Endothelial cell of hepatic sinusoid (primary cell): ENCODE results near the gene KCNB1.

Experiments
- in situ Hi-C: cut with HindIII; loops from 2 replicates; pipeline ENCODE4 v1.10.0; 2017; ENCODE audit warnings: low sequenced_read_pairs

The KCNB1 gene

GRCh38 chr20:49482621-49483017 is at the start of gene KCNB1:
TSS of gene KCNB1 (minus strand) at chr20:49482668. CDS start at chr20:49482480, 188 bp downstream.
- in situ Hi-C loops: no loop called here

GRCh38 chr20:49529470-49529869 is 47.0 kb upstream of the KCNB1 start:
- in situ Hi-C loops: loop anchor here (5.0 kb wide), 2 partner anchors 62 to 107 kb away; no protein-coding TSS in a partner anchor

GRCh38 chr20:49526568-49526967 is 44.1 kb upstream of the KCNB1 start:
- in situ Hi-C loops: loop anchor here (5.0 kb wide), 2 partner anchors 59 to 104 kb away; no protein-coding TSS in a partner anchor

DNA sequence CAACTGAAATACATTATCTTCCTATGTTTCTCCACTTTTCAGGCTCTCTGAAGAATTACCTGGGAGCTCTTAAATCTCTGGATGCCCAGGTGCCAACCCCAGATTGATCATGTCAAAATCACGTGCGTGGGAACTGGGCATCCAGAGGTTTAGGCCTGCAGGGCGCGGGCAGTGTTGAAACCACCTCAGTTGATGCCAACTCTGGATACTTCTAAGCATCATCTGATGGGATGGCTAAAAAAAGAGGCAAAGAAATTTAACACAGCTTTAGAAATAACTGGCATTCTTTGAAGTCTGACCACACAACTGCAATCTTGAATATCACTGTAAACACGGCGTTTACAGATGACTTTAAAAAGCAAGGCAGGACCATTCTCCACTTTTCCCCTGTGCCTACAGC is 43.6 kb upstream of the KCNB1 start:
- in situ Hi-C loops: loop anchor here (5.0 kb wide), 2 partner anchors 59 to 104 kb away; no protein-coding TSS in a partner anchor

- in situ Hi-C loops: no loop called here
Observed at GRCh38 chr20:49523767-49524360, 41.4 kb upstream of the KCNB1 start.

- in situ Hi-C loops: no loop called here
Observed at GRCh38 chr20:49521356-49521755, 38.9 kb upstream of the KCNB1 start.

DNA sequence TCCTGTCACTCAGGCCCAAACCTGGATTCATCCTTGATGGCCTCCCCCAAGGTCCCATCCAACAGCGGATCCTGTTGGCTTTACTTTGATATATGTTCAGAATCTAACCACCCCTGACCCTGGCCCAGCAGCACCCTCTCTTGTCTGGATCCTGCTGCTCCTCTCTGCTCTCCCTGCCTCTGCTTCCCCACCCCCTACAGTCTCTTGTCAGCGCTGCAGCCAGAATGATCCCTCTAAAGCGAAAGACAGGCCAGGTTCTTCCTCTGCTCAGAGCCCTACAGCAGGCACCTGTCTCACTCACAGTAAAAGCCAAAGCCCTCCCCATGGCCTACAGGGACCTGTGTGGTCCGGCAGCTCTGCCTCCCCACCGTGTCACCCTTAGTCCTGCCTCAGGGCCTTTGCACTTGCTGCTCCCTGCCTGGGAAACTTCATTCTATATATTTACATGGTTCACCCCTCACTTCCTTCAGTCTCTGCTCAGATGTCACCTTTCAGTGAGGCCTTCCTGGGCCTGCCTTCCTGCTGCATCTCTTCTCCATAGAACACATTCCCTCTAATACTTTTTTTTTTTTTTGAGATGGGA is 37.4 kb upstream of the KCNB1 start:
- in situ Hi-C loops: no loop called here

GRCh38 chr20:49519212-49519712 is 36.8 kb upstream of the KCNB1 start:
- in situ Hi-C loops: no loop called here

- in situ Hi-C loops: no loop called here
Observed at GRCh38 chr20:49518576-49518975, 36.1 kb upstream of the KCNB1 start.

DNA sequence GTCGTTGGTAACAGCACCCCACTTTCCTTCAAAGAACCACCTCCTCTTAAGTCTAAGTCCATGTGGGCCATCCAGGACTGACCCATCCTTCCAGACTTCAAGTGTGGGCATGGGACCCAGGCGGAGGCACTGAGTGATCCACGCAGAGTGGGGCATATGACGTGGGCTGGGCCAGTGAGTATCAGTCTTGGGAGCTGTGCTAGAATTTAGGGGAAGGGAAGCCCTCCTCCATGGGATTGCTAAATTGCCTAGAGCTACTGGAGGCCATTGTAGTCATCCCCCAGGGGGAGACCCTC is 35.3 kb upstream of the KCNB1 start:
- in situ Hi-C loops: no loop called here

GRCh38 chr20:49516916-49517804 is 34.7 kb upstream of the KCNB1 start:
- in situ Hi-C loops: no loop called here

DNA sequence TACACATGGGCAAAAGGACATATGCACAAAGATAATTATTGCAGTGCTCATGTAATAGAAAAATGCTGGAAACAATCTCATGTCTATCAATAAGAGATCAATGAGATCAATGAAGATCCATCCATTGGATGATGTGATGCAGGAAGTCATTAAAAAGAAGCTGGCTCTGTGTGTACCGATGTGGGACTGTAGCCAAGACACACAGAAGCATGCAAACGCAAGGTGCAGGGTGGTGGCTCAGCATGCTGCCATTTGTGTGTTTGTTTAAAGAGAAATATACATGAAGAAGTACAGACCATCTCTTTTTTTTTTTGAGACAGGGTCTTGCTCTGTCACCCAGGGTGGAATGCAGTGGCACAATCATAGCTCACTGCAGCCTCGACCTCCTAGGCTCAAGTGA is 33.1 kb upstream of the KCNB1 start:
- in situ Hi-C loops: no loop called here

DNA sequence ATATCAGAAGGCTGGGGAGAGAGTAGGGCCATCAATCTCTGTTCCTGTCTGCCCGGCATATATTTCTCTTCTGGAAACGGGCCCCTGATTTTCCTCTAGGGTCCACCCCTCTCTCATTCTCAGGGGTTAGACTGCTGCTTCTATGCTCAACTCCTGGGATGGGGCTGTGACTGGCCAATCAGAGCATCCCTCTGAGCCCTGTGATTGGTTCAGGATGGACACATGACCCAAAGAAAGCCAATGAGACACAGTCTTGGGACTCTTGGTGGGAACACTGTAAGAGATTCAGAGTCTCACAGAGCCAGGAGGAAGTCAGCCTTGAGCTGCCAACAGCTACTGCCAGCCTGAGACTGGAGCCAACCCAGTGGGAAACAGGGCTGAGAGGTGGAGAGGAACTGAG is 31.0 kb upstream of the KCNB1 start:
- in situ Hi-C loops: no loop called here

- in situ Hi-C loops: no loop called here
Observed at GRCh38 chr20:49513009-49513408, 30.5 kb upstream of the KCNB1 start.

GRCh38 chr20:49511788-49512525 is 29.5 kb upstream of the KCNB1 start:
- in situ Hi-C loops: no loop called here

DNA sequence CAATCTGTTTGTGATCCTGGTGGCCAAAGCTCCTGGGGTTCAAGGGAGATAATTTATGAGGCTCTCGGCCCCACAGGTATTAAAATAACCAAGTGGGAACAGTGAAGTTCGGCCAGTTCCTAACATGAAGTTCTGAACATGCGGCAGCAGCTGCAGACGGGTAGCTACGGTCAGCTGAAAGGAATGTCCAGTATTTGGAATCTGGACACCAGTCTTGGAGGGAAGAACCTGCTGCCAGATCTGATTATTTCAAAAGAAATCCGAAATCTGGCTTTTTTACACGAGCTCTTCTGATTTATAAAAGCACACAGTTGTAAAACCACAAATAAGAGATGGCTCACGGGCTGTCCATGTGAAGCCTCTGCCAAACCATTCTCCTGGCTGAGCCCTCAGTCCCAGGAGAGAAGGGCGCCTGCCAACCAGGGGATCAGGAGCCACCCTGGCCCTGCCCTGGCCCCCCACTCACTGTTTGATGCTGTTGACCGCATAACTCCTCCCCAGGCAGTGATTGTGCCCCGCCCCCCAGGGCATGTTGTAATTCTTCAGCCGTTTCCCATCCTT is 28.2 kb upstream of the KCNB1 start:
- in situ Hi-C loops: no loop called here

- in situ Hi-C loops: no loop called here
Observed at GRCh38 chr20:49508435-49509199, 26.1 kb upstream of the KCNB1 start.

- in situ Hi-C loops: no loop called here
Observed at GRCh38 chr20:49507741-49508434, 25.4 kb upstream of the KCNB1 start.

GRCh38 chr20:49505518-49505917 is 23.1 kb upstream of the KCNB1 start:
- in situ Hi-C loops: no loop called here
